Neural progenitor cell (in vitro differentiated cells): ENCODE results near the gene FASN. TPM values are rescaled to one million over a fixed set of nuclear protein-coding genes. Genes with fewer than 3 reads are reported as not detected.

Experiments used
- DNase-seq: peaks from one replicate; pipeline ENCODE4 v3.0.0-alpha.2; 2016; ENCODE audit warnings: low spot score
- H2AFZ ChIP-seq: fragments of 200-600 bp; sonication (generic); replicated peaks from 2 replicates; pipeline ENCODE4 v1.6.1; 2016; ENCODE audit warnings: antibody characterized with exemption
- H3F3A ChIP-seq: fragments of 200-600 bp; sonication (generic); 2 replicates; pipeline ENCODE4 v1.6.1; 2016; ENCODE audit warnings: antibody characterized with exemption, low read depth
- H3K27ac ChIP-seq: fragments of 200-600 bp; sonication (generic); 2 replicates; pipeline ENCODE4 v1.5.1; 2016; ENCODE audit warnings: mild to moderate bottlenecking
- H3K27me3 ChIP-seq: fragments of 200-600 bp; sonication (generic); 2 replicates; pipeline ENCODE4 v1.6.1; 2016; ENCODE audit warnings: mild to moderate bottlenecking, moderate library complexity
- H3K36me3 ChIP-seq: fragments of 200-600 bp; sonication (generic); 2 replicates; pipeline ENCODE4 v1.5.1; 2016
- H3K4me1 ChIP-seq: fragments of 200-600 bp; sonication (generic); 2 replicates; pipeline ENCODE4 v1.6.1; 2016; ENCODE audit warnings: mixed run types
- H3K4me2 ChIP-seq: fragments of 200-600 bp; sonication (generic); 2 replicates; pipeline ENCODE4 v1.6.1; 2016
- H3K4me3 ChIP-seq: fragments of 200-600 bp; sonication (generic); 2 replicates; pipeline ENCODE4 v1.5.1; 2016
- H3K79me2 ChIP-seq: fragments of 200-600 bp; sonication (generic); 2 replicates; pipeline ENCODE4 v1.6.1; 2016; ENCODE audit warnings: low read depth
- H3K9ac ChIP-seq: fragments of 200-600 bp; sonication (generic); 2 replicates; pipeline ENCODE4 v1.6.1; 2016
- H3K9me3 ChIP-seq: fragments of 200-600 bp; sonication (generic); 2 replicates; pipeline ENCODE4 v1.5.1; 2016; ENCODE audit warnings: low read depth
- H4K20me1 ChIP-seq: fragments of 200-600 bp; sonication (generic); 2 replicates; pipeline ENCODE4 v1.6.1; 2016; ENCODE audit warnings: low read depth
- H3K27ac Mint-ChIP-seq: 3 replicates; pipeline ENCODE4 v1.8.0; 2021; ENCODE audit warnings: mixed read lengths
- H3K27me3 Mint-ChIP-seq: 2 replicates; pipeline ENCODE4 v1.8.0; 2022; ENCODE audit warnings: low read depth, mild to moderate bottlenecking, inconsistent platforms, moderate library complexity, mixed read lengths; ENCODE audit not compliant: insufficient read depth
- H3K36me3 Mint-ChIP-seq: 3 replicates; pipeline ENCODE4 v1.8.0; 2021; ENCODE audit warnings: mixed read lengths
- H3K4me1 Mint-ChIP-seq: 3 replicates; pipeline ENCODE4 v1.8.0; 2021; ENCODE audit warnings: mixed read lengths
- H3K4me3 Mint-ChIP-seq: 3 replicates; pipeline ENCODE4 v1.8.0; 2021; ENCODE audit warnings: mild to moderate bottlenecking, moderate library complexity, mixed read lengths
- H3K9me3 Mint-ChIP-seq: 3 replicates; pipeline ENCODE4 v1.8.0; 2020; ENCODE audit warnings: mixed read lengths
- CTCF ChIP-seq: fragments of 200-600 bp; sonication (generic); IDR thresholded peaks from 2 replicates; pipeline ENCODE4 v1.5.1; 2017; ENCODE audit warnings: antibody characterized with exemption, mild to moderate bottlenecking
- EZH2 ChIP-seq: fragments of 200-600 bp; sonication (generic); IDR thresholded peaks from 2 replicates; pipeline ENCODE4 v1.6.1; 2017; ENCODE audit warnings: antibody characterized with exemption, mild to moderate bottlenecking, moderate library complexity
- EZH2phosphoT487 ChIP-seq: fragments of 200-600 bp; sonication (generic); IDR thresholded peaks from 2 replicates; pipeline ENCODE4 v1.6.1; 2017; ENCODE audit warnings: antibody characterized with exemption
- total RNA-seq: library from RNA; depleted of rRNA; stranded (reverse); fragments of >200 nt; gene quantifications from 2 replicates; pipeline ENCODE4 v1.2.3, GENCODE V29; 2015; ENCODE audit warnings: low replicate concordance

The FASN gene
- total RNA-seq, 1 donor from 2014 or later, result 77.9 TPM

- Histone ChIP-seq H4K20me1 (peaks cover 10% of the 10 kb centered on the region), H3K79me2 (peaks cover 14% of the 10 kb centered on the region), H3K4me2 (no peak overlapping the region), H3K4me1 (peaks cover 7% of the 10 kb centered on the region), H3F3A (peaks cover 6% of the 10 kb centered on the region), H3K27me3 (no peaks in the 10 kb centered on the region), H3K4me3 (no peak overlapping the region), H3K27ac (no peak overlapping the region), H3K9me3 (no peaks in the 10 kb centered on the region), H3K9ac (no peak overlapping the region), H2AFZ (no peak overlapping the region), H3K36me3 (no peaks in the 10 kb centered on the region)
- peaks cover 6% of the 10 kb centered on the region for H3K4me1 Mint-ChIP-seq
- H3K27me3 Mint-ChIP-seq, result peaks cover 4% of the 10 kb centered on the region
- H3K4me3 Mint-ChIP-seq, result no peak overlapping the region
- H3K9me3 Mint-ChIP-seq, result no peaks in the 10 kb centered on the region
- no peak for DNase-seq
- no peak for TF ChIP-seq EZH2
- TF ChIP-seq CTCF, result no peak
- TF ChIP-seq EZH2phosphoT487, result no peak
- H3K36me3 Mint-ChIP-seq, result peaks cover 6% of the 10 kb centered on the region
- H3K27ac Mint-ChIP-seq, result no peak overlapping the region
Observed at GRCh38 chr17:82048571-82048971, 49.5 kb downstream of the FASN start.

GRCh38 chr17:82047914-82048570, 50.0 kb downstream of the FASN start:
- H3K9me3 ChIP-seq, result no peaks in the 10 kb centered on the region
- no peak overlapping the region for H2AFZ ChIP-seq
- no peaks in the 10 kb centered on the region for H3K36me3 ChIP-seq
- DNase-seq, result no peak
- H3K27ac ChIP-seq, result no peak overlapping the region
- no peaks in the 10 kb centered on the region for H3K9me3 Mint-ChIP-seq
- peaks cover 7% of the 10 kb centered on the region for H3K4me1 ChIP-seq
- peak overlapping the region; percentile 50 for H3K4me3 Mint-ChIP-seq
- TF ChIP-seq EZH2phosphoT487 (no peak), CTCF (no peak), EZH2 (no peak)
- peaks cover 10% of the 10 kb centered on the region for H4K20me1 ChIP-seq
- peaks cover 11% of the 10 kb centered on the region for H3K79me2 ChIP-seq
- H3K27me3 ChIP-seq, result no peaks in the 10 kb centered on the region
- peaks cover 4% of the 10 kb centered on the region for H3K27me3 Mint-ChIP-seq
- H3K4me1 Mint-ChIP-seq, result peaks cover 6% of the 10 kb centered on the region
- peaks cover 6% of the 10 kb centered on the region for H3F3A ChIP-seq
- peaks cover 6% of the 10 kb centered on the region for H3K36me3 Mint-ChIP-seq
- no peak overlapping the region for H3K27ac Mint-ChIP-seq
- H3K4me2 ChIP-seq, result no peak overlapping the region
- no peak overlapping the region for H3K4me3 ChIP-seq
- no peak overlapping the region for H3K9ac ChIP-seq

- Histone ChIP-seq H4K20me1 (peaks cover 4% of the 10 kb centered on the region), H3K9ac (no peak overlapping the region), H3K36me3 (no peaks in the 10 kb centered on the region), H3K27ac (no peak overlapping the region), H3K4me3 (no peak overlapping the region), H3K27me3 (no peaks in the 10 kb centered on the region), H3K4me2 (no peak overlapping the region), H3K9me3 (no peaks in the 10 kb centered on the region), H3K79me2 (peaks cover 4% of the 10 kb centered on the region), H3K4me1 (peaks cover under 1% of the 10 kb centered on the region), H2AFZ (no peak overlapping the region), H3F3A (peaks cover 6% of the 10 kb centered on the region)
- Mint-ChIP-seq H3K4me1 (peaks cover 9% of the 10 kb centered on the region), H3K4me3 (peak overlapping the region; percentile 50), H3K36me3 (peaks cover 6% of the 10 kb centered on the region), H3K27ac (peak overlapping the region; percentile 22), H3K9me3 (no peaks in the 10 kb centered on the region), H3K27me3 (peaks cover 2% of the 10 kb centered on the region)
- no peak for TF ChIP-seq CTCF
- TF ChIP-seq EZH2phosphoT487, result no peak
- no peak for TF ChIP-seq EZH2
- DNase-seq, result no peak
Observed at GRCh38 chr17:82047379-82047778, 50.7 kb downstream of the FASN start.
